A549 (cell line): Measurements from ENCODE around the gene TMC6. TPM values are rescaled to one million over a fixed set of nuclear protein-coding genes. Genes with fewer than 3 reads are reported as not detected.

Experiments used
- ATAC-seq, 2 experiments: fragments of 200-7000 bp in 1 of 2; fragments of >200 bp in 1 of 2; cut with Nextera tagmentation in 1 of 2; cut with Tn5 transposase in 1 of 2; 3 replicates each; pipeline versions ENCODE4 v1.8.0 to v1.9.1; 2018 to 2020; ENCODE audit warnings: mild to moderate bottlenecking in 1 of 2, moderate library complexity in 1 of 2
- CTCF ChIA-PET: fragments of 300-600 bp; sonication (Branson Sonifier 250); formaldehyde crosslinking; extraction: SDS; loops from one replicate; lab custom pipeline; 2021; ENCODE audit warnings: antibody characterized with exemption, inconsistent platforms; lab: Yijun Ruan, JAX
- POLR2A ChIA-PET: fragments of 350-600 bp; formaldehyde crosslinking; extraction: SDS; loops from one replicate; lab custom pipeline; 2021; ENCODE audit warnings: antibody characterized with exemption, inconsistent platforms; lab: Yijun Ruan, JAX
- DNase-seq, 2 experiments: peaks; one replicate each; pipeline versions ENCODE4 v3.0.0 to v3.0.0-alpha.2; 2011 to 2016; ENCODE audit warnings: low read depth in 1 of 2, low spot score in 1 of 2
- FAIRE-seq: peaks from 2 replicates; lab custom pipeline; 2011; peaks lifted over from hg19 to GRCh38; lab: Jason Lieb, UNC
- H3K27ac ChIP-seq, 2 experiments: fragments of >200 bp; sonication (Bioruptor Twin); formaldehyde crosslinking; 3 replicates each; pipeline ENCODE4 v1.5.1; 2016 to 2017
- H3K4me1 ChIP-seq: fragments of >200 bp; sonication (Bioruptor Twin); formaldehyde crosslinking; 3 replicates; pipeline ENCODE4 v1.6.1; 2016
- H3K4me2 ChIP-seq: fragments of >200 bp; sonication (Bioruptor Twin); formaldehyde crosslinking; 3 replicates; pipeline ENCODE4 v1.6.1; 2016
- H3K4me3 ChIP-seq: fragments of >200 bp; sonication (Bioruptor Twin); formaldehyde crosslinking; 3 replicates; pipeline ENCODE4 v1.5.1; 2016
- H3K9me3 ChIP-seq: fragments of >200 bp; sonication (Bioruptor Twin); formaldehyde crosslinking; 3 replicates; pipeline ENCODE4 v1.6.1; 2016
- CBX2 ChIP-seq: fragments of 200-600 bp; sonication (generic); IDR thresholded peaks from 2 replicates; pipeline ENCODE4 v1.6.1; 2016; ENCODE audit warnings: low read depth, mild to moderate bottlenecking, borderline replicate concordance
- CHD4 ChIP-seq: fragments of 200-600 bp; sonication (generic); IDR thresholded peaks from 2 replicates; pipeline ENCODE4 v1.6.1; 2016; ENCODE audit warnings: antibody characterized with exemption, mild to moderate bottlenecking, borderline replicate concordance
- CTCF ChIP-seq: fragments of >200 bp; sonication (Bioruptor Twin); formaldehyde crosslinking; IDR thresholded peaks from 3 replicates; pipeline ENCODE4 v1.5.1; 2016
- ELK1 ChIP-seq: fragments of 150-350 bp; IDR thresholded peaks from 2 replicates; pipeline ENCODE4 v1.6.1; 2014; ENCODE audit warnings: low read depth, mild to moderate bottlenecking, low read length
- EP300 ChIP-seq, 2 experiments: fragments of >200 bp; sonication (Bioruptor Twin); formaldehyde crosslinking; IDR thresholded peaks; 2 replicates in 1 of 2; 3 replicates in 1 of 2; pipeline ENCODE4 v1.6.1; 2016 to 2017
- FOSL2 ChIP-seq, 2 experiments: fragments of 450-650 bp in 1 of 2; fragments of >200 bp in 1 of 2; sonication (Bioruptor Twin) in 1 of 2; formaldehyde crosslinking; IDR thresholded peaks; 2 replicates each; pipeline versions ENCODE4 v1.5.0 to v1.6.1; 2016 to 2020; ENCODE audit warnings: mild to moderate bottlenecking in 1 of 2, moderate library complexity in 1 of 2
- HDAC2 ChIP-seq: fragments of 200-600 bp; sonication (generic); IDR thresholded peaks from 2 replicates; pipeline ENCODE4 v1.6.1; 2016
- JUNB ChIP-seq: fragments of >200 bp; sonication (Bioruptor Twin); formaldehyde crosslinking; IDR thresholded peaks from 2 replicates; pipeline ENCODE4 v1.6.1; 2016
- MAFK ChIP-seq: fragments of 450-650 bp; IDR thresholded peaks from 2 replicates; pipeline ENCODE4 v1.6.1; 2014; ENCODE audit not compliant: partially characterized antibody
- MYC ChIP-seq: IDR thresholded peaks from 2 replicates; pipeline ENCODE4 v1.6.1; 2012; ENCODE audit warnings: mild to moderate bottlenecking, inconsistent platforms, low read length, improper control_type of control experiment, borderline replicate concordance
- NR3C1 ChIP-seq: fragments of >200 bp; sonication (Bioruptor Twin); formaldehyde crosslinking; IDR thresholded peaks from 3 replicates; pipeline ENCODE4 v1.6.1; 2017
- PBX3 ChIP-seq: IDR thresholded peaks from 2 replicates; pipeline ENCODE4 v1.6.1; 2012
- SREBF2 ChIP-seq: fragments of 450-650 bp; IDR thresholded peaks from 2 replicates; pipeline ENCODE4 v1.6.1; 2014; ENCODE audit warnings: mild to moderate bottlenecking, moderate library complexity
- ZFP36 ChIP-seq: fragments of 450-650 bp; IDR thresholded peaks from 2 replicates; pipeline ENCODE4 v1.6.1; 2014; ENCODE audit warnings: borderline replicate concordance; ENCODE audit not compliant: partially characterized antibody
- ZNF302 ChIP-seq: fragments of 250-450 bp; sonication (Bioruptor Pico); IDR thresholded peaks from 2 replicates; pipeline ENCODE4 v1.9.0; 2021; ENCODE audit warnings: inconsistent platforms, mild to moderate bottlenecking, moderate library complexity
- WGBS: methylation state at CpG from one replicate; pipeline ENCODE4 v1.1.6; 2017; ENCODE audit errors: missing lambda C conversion rate; 5-methylcytosine and 5-hydroxymethylcytosine counted together
- polyA plus RNA-seq, 4 experiments: library from polyadenylated mRNA; depleted of rRNA in 3 of 4; stranded (reverse); fragments of >200 nt; fragmentation: RNase III in 1 of 4; extraction: RNeasy Plus Mini Kit Qiagen cat#74134 plus additional on column Dnase treatment in 1 of 4; gene quantifications; 2 replicates in 3 of 4; 3 replicates in 1 of 4; pipeline ENCODE4 v1.2.3, GENCODE V29; 2011 to 2017

The TMC6 gene
- polyA plus RNA-seq, 2 of the 4 experiments (the other 2 are of a cell fraction): 4.7 to 9.4 TPM

- peaks cover 10% of the 10 kb centered on the region for H3K4me1 ChIP-seq
- no peak for DNase-seq
- CTCF ChIA-PET: interaction anchor here (1.0 to 24.0 kb wide), 16 partner anchors 8 to 594 kb away, joined by 3 to 295 read pairs (median 8); partner anchors contain the start of genes AFMID, SYNGR2, TK1 and TMC6
- no peak overlapping the region for H3K4me2 ChIP-seq
- H3K27ac ChIP-seq: no peak overlapping the region
- TF ChIP-seq ZNF302 (CRISPR knock-in tag) (no peak), NR3C1 (no peak), ELK1 (no peak), SREBF2 (no peak), EP300 (IDR thresholded peaks at IDR 0.05) (no peak), ZFP36 (no peak)
- TF ChIP-seq, all 56 proteins: peak for 0
- 82% methylated on average over 9 of the region's 9 CpGs for WGBS
- ATAC-seq (no peak), FAIRE-seq (no peak)
- Histone ChIP-seq H3K9me3 (no peaks in the 10 kb centered on the region), H3K4me3 (no peak overlapping the region)
- POLR2A ChIA-PET: no interaction called here
Observed at GRCh38 chr17:78135858-78136500, 7.4 kb upstream of the TMC6 start.

GRCh38 chr17:78134899-78135385 is 6.4 kb upstream of the TMC6 start:
- TF ChIP-seq CBX2 (no peak), FOSL2 (IDR thresholded peaks at IDR 0.05) (no peak), FOSL2 (CRISPR knock-in tag; IDR thresholded peaks at IDR 0.05) (no peak), PBX3 (no peak), ZNF302 (CRISPR knock-in tag) (no peak), HDAC2 (no peak), CHD4 (no peak), MAFK (no peak), MYC (no peak), NR3C1 (no peak), CTCF (no peak), JUNB (no peak)
- ChIA-PET CTCF (interaction anchor here (0.8 to 24.0 kb wide), 22 partner anchors 9 to 593 kb away, joined by 3 to 295 read pairs (median 4); partner anchors contain the start of genes AFMID, SYNGR2, TK1 and TMC6), POLR2A (no interaction called here)
- Histone ChIP-seq H3K27ac (no peak overlapping the region), H3K4me2 (no peak overlapping the region), H3K4me3 (no peak overlapping the region), H3K4me1 (0 out of 3 replicates have a peak, but pooled peaks cover 4% of the 10 kb centered on the region), H3K9me3 (no peaks in the 10 kb centered on the region)
- ATAC-seq (no peak), FAIRE-seq (no peak), DNase-seq (no peak)
- 67% methylated on average over 9 of the region's 9 CpGs for WGBS
